Kidney tubule cell (primary cell): ENCODE measurements around the gene PLD3.

Experiments
- DNase-seq: peaks from one replicate; pipeline ENCODE4 v3.0.0-alpha.2; 2018; ENCODE audit warnings: low spot score

Gene PLD3

DNA sequence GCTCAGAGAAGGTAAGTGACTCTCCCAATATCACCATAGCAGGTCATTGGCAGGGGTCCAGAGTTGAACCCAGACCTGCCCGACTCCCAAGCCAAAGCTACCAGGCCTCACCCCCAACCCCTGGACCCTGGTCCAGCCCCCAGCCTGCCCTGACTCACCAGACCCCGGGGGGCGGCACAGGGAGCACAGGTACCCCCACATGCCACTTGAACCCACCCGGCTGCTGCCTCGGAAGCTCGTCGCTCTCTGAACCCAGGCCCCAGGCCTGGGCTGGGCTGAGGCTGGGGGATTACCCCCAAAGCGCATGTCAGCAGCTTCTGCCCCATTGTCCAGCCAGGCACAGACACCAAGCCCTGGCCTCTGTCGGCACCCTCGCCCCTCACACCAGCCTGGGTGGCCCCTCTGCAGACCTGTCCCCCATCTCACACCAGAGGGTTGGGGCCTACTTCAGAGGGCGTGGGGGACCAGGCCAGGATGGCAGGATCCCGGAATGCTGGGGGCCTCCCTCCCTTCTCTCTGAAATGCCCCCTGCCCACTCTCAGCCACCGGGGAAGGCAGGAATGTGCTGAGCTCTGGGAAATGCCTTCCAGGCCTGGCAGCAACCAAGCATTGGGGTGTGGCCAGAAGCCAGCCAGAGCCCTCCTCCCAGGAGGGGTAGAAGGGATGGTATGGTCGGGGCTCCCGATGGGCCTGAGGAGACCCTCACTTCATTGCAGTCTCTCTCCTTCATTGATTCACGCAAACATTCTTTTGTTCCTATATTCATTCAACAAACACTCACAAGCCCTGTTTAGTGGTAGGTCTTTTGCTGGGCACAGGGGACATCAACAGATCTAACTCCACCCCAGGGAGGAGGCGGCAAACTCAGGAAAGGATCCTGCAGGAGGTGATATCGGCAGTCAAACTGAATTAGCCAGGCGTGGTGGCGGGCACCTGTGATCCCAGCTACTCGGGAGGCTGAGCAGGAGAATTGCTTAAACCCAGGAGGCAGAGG lies 66.3 kb downstream of the PLD3 start:
- DNase-seq: no peak

DNA sequence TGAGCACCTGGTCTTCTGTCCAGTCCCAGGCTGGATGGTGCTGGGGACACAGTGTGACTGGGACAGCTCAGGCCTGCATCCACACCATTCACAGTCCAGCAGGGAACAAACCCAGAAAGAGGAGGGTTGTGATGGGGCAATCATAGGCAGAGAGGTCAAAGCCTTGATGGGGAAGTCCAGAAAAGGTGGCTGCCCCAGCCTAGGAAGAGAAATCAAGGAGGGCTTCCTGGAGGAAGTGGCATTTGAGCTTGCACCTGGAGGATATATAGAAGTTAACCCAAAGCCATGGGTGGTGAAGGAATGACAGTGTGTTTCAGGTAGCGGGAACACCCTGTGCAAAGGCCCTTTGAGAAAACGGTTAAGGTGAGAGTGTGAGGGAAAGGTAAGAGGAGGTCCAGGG lies 67.3 kb downstream of the PLD3 start:
- DNase-seq: no peak

DNA sequence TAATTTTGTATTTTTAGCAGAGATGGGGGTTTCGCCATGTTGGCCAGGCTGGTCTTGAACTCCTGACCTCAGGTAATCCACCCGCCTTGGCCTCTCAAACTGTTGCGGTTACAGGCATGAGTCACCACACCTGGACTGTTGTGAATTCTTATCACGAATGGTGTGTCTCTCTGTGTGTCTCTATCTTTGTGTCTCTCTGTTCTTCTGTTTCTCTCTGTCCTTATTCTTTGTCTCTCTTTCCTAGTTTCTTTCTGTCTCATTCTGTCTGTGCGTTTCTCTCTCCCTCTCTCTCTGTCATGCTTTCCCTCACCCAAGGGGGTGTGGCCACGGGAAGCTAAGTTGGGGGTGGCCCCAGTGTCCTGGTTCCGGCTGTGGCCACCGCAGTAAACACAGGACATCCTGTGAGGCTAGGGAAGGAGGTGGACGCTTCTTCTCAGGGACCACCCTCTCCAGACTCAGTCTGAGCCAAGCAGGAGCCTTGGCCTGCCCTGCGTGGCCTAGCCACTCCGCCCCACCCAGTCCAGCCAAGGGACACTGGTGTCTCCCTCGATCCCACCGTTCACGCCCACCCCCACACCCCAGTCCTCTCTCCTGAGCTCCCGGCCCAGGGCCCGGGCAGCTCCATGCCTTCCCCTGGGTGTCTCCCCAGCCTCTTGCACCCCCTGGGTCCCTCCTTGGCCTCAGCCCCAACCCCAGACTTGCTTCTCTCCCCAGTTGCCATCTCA lies 68.6 kb downstream of the PLD3 start:
- DNase-seq: no peak

DNA sequence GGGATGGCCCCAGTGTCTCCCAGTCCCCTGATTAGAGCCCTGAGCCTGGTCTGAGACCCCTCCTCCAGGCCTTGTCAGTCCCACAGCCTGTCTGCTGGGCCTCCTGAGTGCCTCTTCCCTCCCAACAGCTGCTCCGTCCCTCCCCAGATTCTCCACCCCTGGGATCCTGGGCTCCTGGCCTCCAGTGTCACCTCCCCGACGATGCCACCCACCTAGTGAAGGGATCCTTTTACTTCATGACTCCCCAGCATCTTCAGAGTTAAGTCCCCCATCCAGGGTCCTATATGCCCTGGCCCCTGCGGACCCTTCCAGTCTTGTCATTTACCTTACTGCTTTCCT lies 69.1 kb downstream of the PLD3 start:
- no peak for DNase-seq

DNA sequence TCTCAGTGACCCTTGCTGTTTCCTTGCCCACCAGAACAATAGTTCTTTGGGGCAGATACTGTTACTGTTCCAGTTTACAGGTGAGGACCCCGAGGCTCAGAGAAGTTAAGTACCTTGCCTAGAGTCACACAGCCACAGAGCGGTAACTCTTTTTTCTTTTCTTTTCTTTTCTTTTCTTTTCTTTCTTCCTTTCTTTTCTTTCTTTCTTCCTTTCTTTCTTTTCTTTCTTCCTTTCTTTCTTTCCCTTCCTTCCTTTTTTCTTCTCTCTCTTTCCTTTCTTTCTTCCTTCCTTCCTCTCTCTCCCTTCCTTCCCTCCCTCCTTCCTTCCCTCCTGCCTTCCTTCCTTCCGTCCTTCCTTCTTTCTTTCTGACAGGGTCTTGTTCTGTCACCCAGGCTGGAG lies 69.5 kb downstream of the PLD3 start:
- no peak for DNase-seq

GRCh38 chr19:40419066-40419612 lies 70.6 kb downstream of the PLD3 start:
- no peak for DNase-seq

- no peak for DNase-seq
These were observed 71.3 kb downstream of the PLD3 start for GRCh38 chr19:40419780-40420179.

GRCh38 chr19:40420451-40420765 lies 71.9 kb downstream of the PLD3 start:
- DNase-seq: no peak

DNA sequence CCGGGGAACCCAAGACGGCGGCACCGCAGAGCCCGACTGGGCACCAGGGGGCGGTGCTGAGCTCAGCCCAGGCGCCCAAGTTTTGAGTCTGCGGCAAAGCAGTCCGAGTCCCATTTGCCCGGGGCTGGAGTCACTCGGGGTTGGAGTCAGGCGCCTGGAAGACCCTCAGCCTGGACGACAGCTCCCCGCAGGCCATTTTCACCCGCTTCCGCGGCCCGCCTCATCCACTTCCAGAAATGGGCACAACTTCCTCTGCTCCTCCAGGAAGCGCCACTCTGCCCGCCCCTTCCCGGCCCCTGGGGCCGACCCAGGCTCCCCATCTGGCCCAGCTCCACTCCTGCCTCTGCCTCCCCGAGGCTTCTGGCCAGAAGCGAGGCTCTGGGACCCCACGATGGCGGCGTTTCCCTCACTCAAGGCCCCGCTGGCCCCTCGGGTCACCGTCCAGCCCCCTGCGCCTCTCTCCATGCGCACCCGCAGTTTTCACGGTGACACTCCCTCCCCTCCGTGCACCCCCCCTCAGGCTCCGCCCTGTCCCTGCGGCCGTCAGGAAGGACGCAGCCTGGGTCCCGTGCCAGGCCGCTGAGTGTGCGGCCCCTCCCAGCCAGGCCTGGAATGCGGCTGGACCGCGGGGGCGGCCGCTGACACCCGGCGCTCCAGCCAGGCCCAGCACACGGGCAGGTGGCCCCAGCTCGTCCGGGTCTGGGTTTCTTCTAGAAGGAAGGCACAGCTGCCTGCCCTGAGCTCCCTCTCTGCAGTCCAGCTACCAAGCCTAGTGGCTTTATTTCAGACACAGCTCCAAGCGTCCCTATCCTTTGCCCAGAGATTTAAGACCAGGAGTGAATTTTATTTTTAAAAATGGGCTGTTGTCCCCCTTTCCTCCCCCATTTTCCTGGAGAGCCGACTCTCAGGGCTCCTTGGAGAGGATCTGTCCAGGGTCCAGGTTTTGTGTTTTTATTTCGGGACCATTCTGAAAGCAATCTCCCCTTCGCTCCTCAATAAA lies 72.6 kb downstream of the PLD3 start:
- DNase-seq: peak; percentile 94

DNA sequence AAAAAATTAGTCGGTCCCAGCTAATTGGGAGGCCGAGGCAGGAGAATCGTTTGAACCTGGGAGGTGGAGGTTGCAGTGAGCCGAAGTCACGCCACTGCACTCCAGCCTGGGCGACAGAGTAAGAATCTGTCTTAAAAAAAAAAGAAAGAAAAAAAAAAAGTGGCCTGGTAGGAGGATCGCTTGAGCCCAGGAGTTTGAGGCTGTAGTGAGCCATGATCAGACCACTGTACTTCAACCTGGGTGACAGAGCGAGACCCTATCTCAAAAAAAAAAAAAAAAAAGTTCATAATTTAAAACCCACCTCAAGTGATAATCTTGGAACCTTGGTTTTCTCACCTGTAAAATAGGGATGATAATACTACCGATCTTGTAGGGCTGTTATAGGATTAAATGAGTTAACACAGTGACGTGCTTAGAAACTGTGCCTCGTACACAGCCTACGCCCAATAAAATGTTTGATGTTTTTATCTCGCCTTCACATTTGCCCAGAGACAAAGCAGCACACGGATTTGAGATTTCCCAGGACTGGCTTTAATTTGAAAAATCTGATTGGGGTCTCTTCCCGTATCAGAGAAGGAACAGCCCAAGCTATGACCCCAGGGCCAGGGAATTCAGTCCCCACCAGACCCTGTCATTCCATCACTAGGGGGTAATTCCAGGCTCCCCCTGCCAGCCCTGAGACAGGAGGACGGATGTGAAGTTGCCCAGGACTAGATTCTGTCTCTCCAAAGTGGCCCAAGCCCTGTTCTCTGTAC lies 73.7 kb downstream of the PLD3 start:
- no peak for DNase-seq

- no peak for DNase-seq
These were observed 74.5 kb downstream of the PLD3 start for GRCh38 chr19:40422748-40423566.

DNA sequence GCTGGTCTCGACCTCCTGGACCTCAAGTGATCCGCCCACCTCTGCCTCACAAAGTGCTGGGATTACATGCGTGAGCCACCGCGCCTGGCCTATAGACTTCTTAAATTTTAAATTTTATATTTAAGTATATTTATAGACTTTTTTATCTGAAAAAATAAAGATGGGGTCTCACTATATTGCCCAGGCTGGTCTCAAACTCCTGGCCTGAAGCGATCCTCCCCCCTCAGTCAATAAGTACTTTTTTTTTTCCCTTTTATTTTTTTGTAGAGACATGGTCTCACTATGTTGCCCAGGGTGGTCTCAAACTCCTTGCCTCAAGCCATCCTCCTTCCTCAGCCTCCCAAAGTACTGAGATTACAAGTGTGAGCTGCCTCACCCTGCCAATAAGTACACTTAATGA lies 75.4 kb downstream of the PLD3 start:
- no peak for DNase-seq

DNA sequence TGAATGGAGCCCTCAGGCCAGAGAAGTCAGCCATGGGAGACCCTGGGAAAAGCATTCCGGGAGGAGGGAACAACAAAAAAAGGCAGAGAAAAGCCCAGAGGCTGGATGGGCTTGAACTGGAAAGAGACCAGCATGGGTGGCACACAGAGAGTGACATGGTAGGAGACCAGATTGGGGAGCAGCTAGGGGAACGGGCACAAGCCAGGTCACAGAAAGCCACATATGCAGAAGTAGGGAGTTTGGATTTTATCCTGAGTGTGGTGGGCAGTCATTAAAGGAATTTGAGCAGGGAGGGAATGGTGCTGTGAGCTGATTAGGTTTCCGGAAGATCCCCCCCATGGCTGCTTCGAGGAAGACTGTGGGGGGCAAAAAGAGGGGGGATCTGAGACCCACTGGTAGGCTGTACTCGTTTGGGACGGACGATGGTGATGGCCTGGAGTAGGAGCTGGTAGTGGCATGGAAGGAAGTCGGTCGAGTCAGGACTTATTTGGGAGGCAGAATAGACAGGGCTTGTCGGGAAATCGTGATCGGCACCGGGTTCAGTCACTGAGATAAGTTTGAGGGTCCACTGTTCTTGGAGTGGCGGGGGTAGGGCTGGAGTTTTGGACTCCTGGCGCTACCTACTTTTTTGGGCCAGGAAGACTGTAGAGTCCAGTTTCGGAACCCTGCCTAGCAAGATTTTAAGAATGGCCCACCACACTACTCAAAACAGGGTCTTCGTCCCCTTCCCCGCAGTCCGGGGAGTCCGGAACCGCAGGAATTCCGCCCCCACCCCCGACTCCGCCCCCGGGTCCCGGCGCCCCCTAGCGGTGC lies 76.3 kb downstream of the PLD3 start:
- DNase-seq: peak; percentile 26

DNA sequence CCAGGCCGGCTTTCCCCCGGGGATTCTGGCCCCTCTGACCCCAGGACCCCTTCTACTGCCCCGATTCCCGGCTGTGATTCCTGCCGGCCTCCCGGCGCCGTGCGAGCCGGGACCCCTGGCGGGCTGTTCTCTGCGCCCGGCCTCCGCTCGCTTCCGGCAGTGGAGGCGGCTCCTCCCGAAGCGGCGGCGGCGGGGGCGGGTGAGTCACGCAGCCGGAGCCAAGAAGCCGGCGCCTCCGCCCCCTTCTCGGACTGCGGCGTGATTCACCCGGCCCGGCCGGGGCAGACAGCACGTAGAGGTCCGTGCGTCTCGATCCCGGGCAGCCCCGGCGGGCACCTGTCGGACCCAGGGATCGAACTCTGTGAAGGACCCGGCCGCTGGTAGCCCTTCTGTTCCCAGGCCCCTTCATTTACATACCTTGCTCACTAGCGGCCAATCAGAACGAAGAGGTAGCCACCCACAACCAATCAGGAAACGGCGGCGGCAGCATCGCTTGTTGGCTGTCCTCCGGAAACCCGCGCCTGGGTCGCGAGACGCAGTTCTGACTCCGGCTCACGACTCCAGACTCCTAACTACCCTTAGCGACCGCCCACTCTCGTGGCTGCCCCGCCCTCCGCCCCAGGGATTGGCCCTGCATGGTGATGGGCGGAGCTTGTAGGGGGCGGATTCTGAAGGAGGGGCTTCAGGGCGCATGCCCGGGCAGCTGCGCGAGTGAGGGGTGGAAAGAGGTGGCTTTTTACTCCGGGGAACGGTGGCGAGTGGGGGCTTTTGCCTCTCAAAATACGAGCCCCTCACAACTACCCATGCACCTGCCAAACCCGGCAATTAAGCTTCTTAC lies 77.2 kb downstream of the PLD3 start, which contains the start of gene SERTAD1:
SERTAD1 (minus strand) TSS at position 543 of the 838 bp plus-strand sequence. CDS start 2,446 bp downstream, outside the sequence.
- DNase-seq: peak; percentile 99
